Measurements from ENCODE around the gene CRACR2B. TPM values are rescaled to one million over a fixed set of nuclear protein-coding genes. Genes with fewer than 3 reads are reported as not detected.

CRACR2B gene
- total RNA-seq, 1 experiment from 2014 or later: 5.0 TPM

Small RNAs within 50 kb of the gene (small RNA-seq; reads per million reads assigned to genes)
- 0 reads per million in 2 experiments for gene SNORA52

Other genes with a start within 250 kb of the CRACR2B start
- 3.8 and 5.0 TPM in 2 replicates for gene IRF7, start 212.0 kb upstream of the CRACR2B start, total RNA-seq (2014; rRNA removed; shearing (Covaris generic))
- gene CDHR5, start 203.0 kb upstream of the CRACR2B start, total RNA-seq (2014; rRNA removed; shearing (Covaris generic)): 0.05 TPM in 1 of 2 replicates, not detected in the other
- not detected in 2 replicates for gene SCT, start 200.7 kb upstream of the CRACR2B start, total RNA-seq (2014; rRNA removed; shearing (Covaris generic))
- 0.22 and 0.23 TPM in 2 replicates for gene DRD4, start 190.7 kb upstream of the CRACR2B start, total RNA-seq (2014; rRNA removed; shearing (Covaris generic))
- gene DEAF1, start 132.7 kb upstream of the CRACR2B start, total RNA-seq (2014; rRNA removed; shearing (Covaris generic)): 30.3 and 32.3 TPM in 2 replicates
- gene TMEM80, start 132.1 kb upstream of the CRACR2B start, total RNA-seq (2014; rRNA removed; shearing (Covaris generic)): 6.9 and 8.9 TPM in 2 replicates
- 12.8 and 13.9 TPM in 2 replicates for gene EPS8L2, start 121.7 kb upstream of the CRACR2B start, total RNA-seq (2014; rRNA removed; shearing (Covaris generic))
- gene TALDO1, start 80.5 kb upstream of the CRACR2B start, total RNA-seq (2014; rRNA removed; shearing (Covaris generic)): 383 and 408 TPM in 2 replicates
- gene GATD1, start 50.4 kb upstream of the CRACR2B start, total RNA-seq (2014; rRNA removed; shearing (Covaris generic)): 21.6 and 23.0 TPM in 2 replicates
- not detected in 2 replicates for gene CEND1, start 37.8 kb upstream of the CRACR2B start, total RNA-seq (2014; rRNA removed; shearing (Covaris generic))
- gene SLC25A22, start 29.6 kb upstream of the CRACR2B start, total RNA-seq (2014; rRNA removed; shearing (Covaris generic)): 16.2 and 20.8 TPM in 2 replicates
- 3.1 and 3.6 TPM in 2 replicates for gene PIDD1, start 22.7 kb upstream of the CRACR2B start, total RNA-seq (2014; rRNA removed; shearing (Covaris generic))
- gene RPLP2, start 18.0 kb upstream of the CRACR2B start, total RNA-seq (2014; rRNA removed; shearing (Covaris generic)): 1,205 and 1,442 TPM in 2 replicates
- gene PNPLA2, start 9.0 kb upstream of the CRACR2B start, total RNA-seq (2014; rRNA removed; shearing (Covaris generic)): 15.0 and 15.7 TPM in 2 replicates
- gene CD151, start 5.0 kb downstream of the CRACR2B start, total RNA-seq (2014; rRNA removed; shearing (Covaris generic)): 292 and 302 TPM in 2 replicates
- gene POLR2L, start 14.6 kb downstream of the CRACR2B start, total RNA-seq (2014; rRNA removed; shearing (Covaris generic)): 143 and 174 TPM in 2 replicates
- 131 and 169 TPM in 2 replicates for gene TSPAN4, start 14.9 kb downstream of the CRACR2B start, total RNA-seq (2014; rRNA removed; shearing (Covaris generic))
- gene CHID1, start 82.9 kb downstream of the CRACR2B start, total RNA-seq (2014; rRNA removed; shearing (Covaris generic)): 31.2 and 36.8 TPM in 2 replicates
- gene AP2A2, start 98.0 kb downstream of the CRACR2B start, total RNA-seq (2014; rRNA removed; shearing (Covaris generic)): 25.1 and 35.9 TPM in 2 replicates
- gene MUC6, start 208.8 kb downstream of the CRACR2B start, total RNA-seq (2014; rRNA removed; shearing (Covaris generic)): not detected in 2 replicates
- gene MUC2, start 247.0 kb downstream of the CRACR2B start, total RNA-seq (2014; rRNA removed; shearing (Covaris generic)): not detected in 2 replicates